OCI-LY1 (cell line): Measurements from ENCODE around the gene MARCHF9.

Experiments
- CTCF ChIP-seq: fragments of 200-600 bp; sonication (generic), shearing (Covaris generic); IDR thresholded peaks from 2 replicates; pipeline ENCODE4 v1.5.1; 2017; ENCODE audit warnings: mild to moderate bottlenecking, antibody characterized with exemption, low read length, moderate library complexity, mixed read lengths
- EZH2 ChIP-seq: fragments of 200-600 bp; sonication (generic), shearing (Covaris generic); IDR thresholded peaks from 2 replicates; pipeline ENCODE4 v1.8.0; 2017; ENCODE audit warnings: borderline replicate concordance, mixed run types, mild to moderate bottlenecking, antibody characterized with exemption, low read length, moderate library complexity, mixed read lengths

DNA sequence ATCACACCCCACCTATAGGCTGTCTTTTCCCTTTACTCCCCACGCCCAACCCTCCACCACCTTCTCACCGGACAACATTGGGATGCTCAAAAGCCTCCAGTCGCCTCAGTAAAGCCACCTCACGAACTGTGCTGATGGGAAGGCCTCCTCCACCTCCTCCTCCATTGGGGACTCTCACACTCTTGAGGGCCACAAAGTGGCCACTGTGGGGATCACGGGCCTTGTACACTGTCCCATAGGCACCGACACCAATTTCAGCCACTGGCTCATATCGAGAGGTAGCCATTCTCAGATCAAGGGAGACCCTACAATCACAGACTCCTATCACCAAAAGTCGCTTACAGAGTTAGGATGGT, 3.5 kb upstream of the MARCHF9 start:
- TF ChIP-seq CTCF: no peak
- no peak for TF ChIP-seq EZH2
